Pancreas (tissue), 10 donors: ENCODE data around the gene TMIE. TPM values are rescaled to one million over a fixed set of nuclear protein-coding genes. Genes with fewer than 3 reads are reported as not detected.
"Not testable (repeated sequence)": the region's sequence is repeated elsewhere in the genome, so short reads cannot be mapped to it uniquely, and the experiment has no call there.

Source experiments
- ATAC-seq, 4 donors: fragments of 200-7000 bp; cut with Tn5 transposase; one replicate each; pipeline versions ENCODE4 v1.8.0 to v1.9.1; 2020; ENCODE audit warnings: mild to moderate bottlenecking in 4 of 4, moderate library complexity in 4 of 4
- DNase-seq, 6 donors: peaks; one replicate each; pipeline ENCODE4 v3.0.0-alpha.2; 2020
- FAIRE-seq: peaks from 2 replicates; lab custom pipeline; 2012; peaks lifted over from hg19 to GRCh38; lab: Jason Lieb, UNC
- H3K27ac ChIP-seq, 4 donors: fragments of 200-600 bp; sonication (generic); 1 replicate in 3 of 4; 2 replicates in 1 of 4; pipeline versions ENCODE4 v1.5.0 to v1.8.0; 2020
- H3K27me3 ChIP-seq, 4 donors: fragments of 200-600 bp; one replicate each; pipeline ENCODE4 v1.8.0; 2021
- H3K36me3 ChIP-seq, 3 donors: fragments of 200-600 bp; sonication (generic) in 1 of 3; one replicate each; pipeline versions ENCODE4 v1.5.0 to v1.8.0; 2020 to 2021
- H3K4me1 ChIP-seq, 3 donors: fragments of 200-600 bp; one replicate each; pipeline ENCODE4 v1.8.0; 2021
- H3K4me3 ChIP-seq, 4 donors: fragments of 200-600 bp; sonication (generic) in 2 of 4; one replicate each; pipeline versions ENCODE4 v1.5.0 to v1.8.0; 2020 to 2021
- H3K9me3 ChIP-seq, 4 donors: fragments of 200-600 bp; one replicate each; pipeline ENCODE4 v1.8.0; 2021
- WGBS, 2 donors: extraction: QIAGEN DNeasy Blood & Tissue Kit; methylation state at CpG; one replicate each; pipeline ENCODE4 v1.1.7; 2013; 5-methylcytosine and 5-hydroxymethylcytosine counted together
- intact Hi-C, 3 donors: fragments of 100-400 bp; cut with DNase I; formaldehyde crosslinking; loops; one replicate each; pipeline versions ENCODE4 v1.11.1 to v1.14.2; 2022
- polyA plus RNA-seq, 2 donors: library from polyadenylated mRNA; stranded (reverse); fragments of 200-250 nt; gene quantifications; one replicate each; pipeline ENCODE4 v1.2.3, GENCODE V29; 2013
- total RNA-seq, 6 donors: library from RNA; stranded (reverse); fragmentation: NEBNext Ultra II Directional in 4 of 6; extraction: Animal tissue kit (Norgen Biotek cat#: 25700) in 4 of 6; gene quantifications; one replicate each; pipeline versions ENCODE4 v1.2.1 to v1.2.4, GENCODE V29; 2021 to 2023
- TF ChIP-seq, protein P1 (sequence below), 4 donors: fragments of 200-600 bp; sonication (generic) in 3 of 4; IDR thresholded peaks; one replicate each; pipeline versions ENCODE4 v1.5.0 to v1.8.0; 2021; ENCODE audit warnings: antibody characterized with exemption in 4 of 4
- donor health status: healthy with polysubstance abuse.
- donor health status: DM: no; HTN: no; CAD: no; lungs with moderate emphysema.
- donor health status: DM: no; HTN: no; CAD: no.
- donor health status: control.
- donor health status: control.
- donor health status: Bipolar disorder and iron deficiency.
- donor health status: DM: yes; HTN: yes; CAD: no.
- donor health status: DM: no; HTN: no; CAD: no.
- donor health status: DM: no; HTN: no; CAD: no.
- donor health status: DM: yes; HTN: yes; CAD: no.

Gene TMIE
- total and polyA plus RNA-seq, 8 donors, result 0.08 to 0.52 (median 0.14) TPM; not detected in 1

DNA sequence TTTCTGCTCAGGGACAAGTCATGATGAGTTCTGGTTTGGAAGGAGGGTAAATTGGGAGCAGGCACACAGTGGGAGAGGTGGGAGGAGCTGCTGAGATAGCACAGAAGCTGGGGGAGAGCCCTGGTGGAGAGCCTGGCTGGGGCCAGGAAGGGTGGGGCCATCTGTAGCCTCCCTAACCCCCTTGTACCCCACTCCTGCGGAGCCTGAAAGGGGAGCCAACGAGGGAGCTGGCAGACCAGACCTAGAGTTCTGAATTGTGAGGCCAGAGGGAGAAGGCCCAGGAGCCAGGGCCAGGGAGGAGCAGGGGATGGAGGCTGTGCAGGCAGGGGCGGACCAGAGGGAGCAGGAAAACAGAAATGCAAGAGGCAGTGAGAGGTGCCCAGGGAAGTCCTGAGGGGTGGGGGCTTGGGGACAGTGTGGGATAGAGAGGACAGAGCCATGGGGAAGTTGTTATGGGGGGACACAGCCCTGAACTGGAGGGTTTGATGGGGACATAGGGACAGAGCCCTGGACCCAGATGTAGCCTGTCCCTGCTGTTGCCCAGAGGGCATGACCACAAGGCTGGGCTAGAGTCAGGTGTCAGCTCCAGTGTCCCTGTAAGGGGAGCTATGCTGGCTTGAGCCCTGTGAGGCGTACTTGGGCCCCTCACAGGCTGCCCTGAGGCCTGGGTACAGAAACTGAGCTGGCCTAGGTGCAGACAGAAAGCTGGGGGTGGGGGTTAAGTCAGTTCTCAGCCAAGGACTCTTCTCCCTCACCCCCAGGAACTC, 1.2 kb downstream of the TMIE start:
- DNase-seq, result no peak
- intact Hi-C loops, result loop anchor here in 2 of 3 donors (10.0 kb wide), 2 partner anchors 202 to 282 kb away; no protein-coding TSS in a partner anchor
- H3K4me3 ChIP-seq, result no peak overlapping the region
- H3K9me3 ChIP-seq, result no peaks in the 10 kb centered on the region
- H3K36me3 ChIP-seq, result no peaks in the 10 kb centered on the region
- WGBS, 2 donors, result 72 to 87% methylated on average over 4 of the region's 4 CpGs
- ATAC-seq, result no peak
- TF ChIP-seq, protein P1, sequence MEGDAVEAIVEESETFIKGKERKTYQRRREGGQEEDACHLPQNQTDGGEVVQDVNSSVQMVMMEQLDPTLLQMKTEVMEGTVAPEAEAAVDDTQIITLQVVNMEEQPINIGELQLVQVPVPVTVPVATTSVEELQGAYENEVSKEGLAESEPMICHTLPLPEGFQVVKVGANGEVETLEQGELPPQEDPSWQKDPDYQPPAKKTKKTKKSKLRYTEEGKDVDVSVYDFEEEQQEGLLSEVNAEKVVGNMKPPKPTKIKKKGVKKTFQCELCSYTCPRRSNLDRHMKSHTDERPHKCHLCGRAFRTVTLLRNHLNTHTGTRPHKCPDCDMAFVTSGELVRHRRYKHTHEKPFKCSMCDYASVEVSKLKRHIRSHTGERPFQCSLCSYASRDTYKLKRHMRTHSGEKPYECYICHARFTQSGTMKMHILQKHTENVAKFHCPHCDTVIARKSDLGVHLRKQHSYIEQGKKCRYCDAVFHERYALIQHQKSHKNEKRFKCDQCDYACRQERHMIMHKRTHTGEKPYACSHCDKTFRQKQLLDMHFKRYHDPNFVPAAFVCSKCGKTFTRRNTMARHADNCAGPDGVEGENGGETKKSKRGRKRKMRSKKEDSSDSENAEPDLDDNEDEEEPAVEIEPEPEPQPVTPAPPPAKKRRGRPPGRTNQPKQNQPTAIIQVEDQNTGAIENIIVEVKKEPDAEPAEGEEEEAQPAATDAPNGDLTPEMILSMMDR (IDR thresholded peaks at IDR 0.05), result no peak
- H3K27ac ChIP-seq, result no peak overlapping the region
- FAIRE-seq, result no peak
- H3K4me1 ChIP-seq, result peaks cover 0 to 8% (median 0%) of the 10 kb centered on the region in 3 donors
- no peaks in the 10 kb centered on the region for H3K27me3 ChIP-seq

DNA sequence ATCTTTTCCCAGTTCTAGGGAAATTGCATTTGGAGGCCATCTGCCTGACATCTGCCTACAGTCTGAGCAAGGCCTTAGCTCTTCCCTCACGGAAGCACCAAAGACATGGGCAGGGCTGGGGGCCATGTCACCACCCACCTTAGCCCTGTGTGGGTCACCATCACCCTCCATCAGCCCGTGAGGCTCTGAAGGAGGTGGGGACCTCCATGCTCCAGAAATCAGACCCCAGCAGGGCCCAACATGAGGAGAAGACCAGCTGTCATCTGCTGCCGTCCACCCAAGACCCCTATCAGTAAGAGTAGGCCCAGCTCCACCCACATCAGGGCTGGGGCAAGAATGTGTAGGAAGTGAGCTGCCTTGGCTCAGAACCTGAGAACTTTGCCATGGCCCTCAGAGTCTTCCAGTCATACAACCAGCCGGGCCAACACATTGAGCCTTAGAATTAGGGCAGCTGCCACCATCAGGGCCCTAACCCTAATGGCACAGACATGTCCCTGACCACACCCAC, 1.9 kb downstream of the TMIE start:
- H3K27ac ChIP-seq, result no peak overlapping the region
- 74 to 76% methylated on average over 4 of the region's 4 CpGs for WGBS, 2 donors
- ATAC-seq (no peak), FAIRE-seq (no peak), DNase-seq (no peak)
- H3K4me1 ChIP-seq, result peaks cover 0 to 8% (median 0%) of the 10 kb centered on the region in 3 donors
- H3K27me3 ChIP-seq, result no peaks in the 10 kb centered on the region
- no peaks in the 10 kb centered on the region for H3K9me3 ChIP-seq
- no peak overlapping the region for H3K4me3 ChIP-seq
- no peaks in the 10 kb centered on the region for H3K36me3 ChIP-seq
- TF ChIP-seq, protein P1 (IDR thresholded peaks at IDR 0.05), result no peak
- intact Hi-C loops, result loop anchor here in 2 of 3 donors (10.0 kb wide), 2 partner anchors 202 to 282 kb away; no protein-coding TSS in a partner anchor

DNA sequence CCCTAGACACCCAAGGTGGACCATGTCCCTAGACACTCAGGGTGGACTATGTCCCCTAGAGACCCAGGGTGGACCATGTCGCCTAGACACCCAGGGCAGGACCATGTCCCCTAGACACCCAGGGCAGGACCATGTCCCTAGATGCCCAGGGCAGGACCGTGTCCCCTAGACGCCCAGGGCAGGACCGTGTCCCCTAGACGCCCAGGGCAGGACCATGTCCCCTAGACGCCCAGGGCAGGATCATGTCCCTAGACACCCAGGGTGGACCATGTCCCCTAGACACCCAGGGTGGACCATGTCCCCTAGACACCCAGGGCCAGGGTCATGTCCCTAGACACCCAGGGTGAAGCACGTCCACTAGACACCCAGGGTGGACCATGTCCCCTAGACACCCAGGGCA, 3.2 kb downstream of the TMIE start:
- H3K36me3 ChIP-seq, ATAC-seq, H3K4me3 ChIP-seq, H3K27me3 ChIP-seq, FAIRE-seq, H3K27ac ChIP-seq, H3K9me3 ChIP-seq, H3K4me1 ChIP-seq: not testable (repeated sequence)
- intact Hi-C loops, result loop anchor here in 2 of 3 donors (10.0 kb wide), 2 partner anchors 200 to 280 kb away; no protein-coding TSS in a partner anchor
- DNase-seq, result peak in 1 of 6 donors; percentile 37
- WGBS, 2 donors, result 24 to 33% methylated on average over 7 of the region's 7 CpGs

DNA sequence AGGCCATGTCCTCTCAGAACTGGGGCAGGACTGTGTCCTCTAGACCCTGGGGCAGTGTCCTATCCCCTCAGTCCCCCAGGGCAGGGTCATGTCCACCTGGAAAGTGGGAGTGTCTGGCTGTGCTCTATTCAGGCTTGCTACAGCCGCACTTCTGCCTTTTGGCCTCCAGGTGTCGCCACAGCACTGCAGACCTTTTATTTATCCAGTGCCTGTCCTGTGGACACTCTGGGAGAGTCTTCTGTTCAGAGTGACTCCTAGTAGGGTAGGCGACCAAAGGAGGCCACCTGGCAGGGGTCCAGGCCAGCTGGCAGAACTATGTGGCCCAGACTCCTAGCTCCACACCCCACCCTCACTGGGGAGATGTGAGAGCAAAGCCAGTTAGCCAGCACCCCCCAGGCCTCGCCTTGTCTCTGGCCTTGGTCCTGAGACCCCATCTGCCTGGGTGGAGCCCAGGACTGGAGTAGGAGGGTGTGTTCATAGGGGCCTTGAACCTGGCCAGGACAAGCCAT, 3.9 kb downstream of the TMIE start:
- FAIRE-seq, result no peak
- no peak overlapping the region for H3K4me3 ChIP-seq
- DNase-seq, result peak; percentile 59 to 89 (median 80)
- H3K4me1 ChIP-seq, result peaks cover 0 to 6% (median 0%) of the 10 kb centered on the region in 3 donors
- H3K9me3 ChIP-seq, result no peaks in the 10 kb centered on the region
- intact Hi-C loops, result loop anchor here (5.0 to 10.0 kb wide), 3 partner anchors 192 to 280 kb away; no protein-coding TSS in a partner anchor
- H3K27ac ChIP-seq, result no peak overlapping the region
- no peaks in the 10 kb centered on the region for H3K36me3 ChIP-seq
- 21 to 24% methylated on average over 4 of the region's 4 CpGs for WGBS, 2 donors
- TF ChIP-seq, protein P1 (IDR thresholded peaks at IDR 0.05), result peak; percentile 92 to 97 (median 94)
- ATAC-seq, result peak; percentile 86 to 94 (median 88)
- H3K27me3 ChIP-seq, result no peaks in the 10 kb centered on the region

DNA sequence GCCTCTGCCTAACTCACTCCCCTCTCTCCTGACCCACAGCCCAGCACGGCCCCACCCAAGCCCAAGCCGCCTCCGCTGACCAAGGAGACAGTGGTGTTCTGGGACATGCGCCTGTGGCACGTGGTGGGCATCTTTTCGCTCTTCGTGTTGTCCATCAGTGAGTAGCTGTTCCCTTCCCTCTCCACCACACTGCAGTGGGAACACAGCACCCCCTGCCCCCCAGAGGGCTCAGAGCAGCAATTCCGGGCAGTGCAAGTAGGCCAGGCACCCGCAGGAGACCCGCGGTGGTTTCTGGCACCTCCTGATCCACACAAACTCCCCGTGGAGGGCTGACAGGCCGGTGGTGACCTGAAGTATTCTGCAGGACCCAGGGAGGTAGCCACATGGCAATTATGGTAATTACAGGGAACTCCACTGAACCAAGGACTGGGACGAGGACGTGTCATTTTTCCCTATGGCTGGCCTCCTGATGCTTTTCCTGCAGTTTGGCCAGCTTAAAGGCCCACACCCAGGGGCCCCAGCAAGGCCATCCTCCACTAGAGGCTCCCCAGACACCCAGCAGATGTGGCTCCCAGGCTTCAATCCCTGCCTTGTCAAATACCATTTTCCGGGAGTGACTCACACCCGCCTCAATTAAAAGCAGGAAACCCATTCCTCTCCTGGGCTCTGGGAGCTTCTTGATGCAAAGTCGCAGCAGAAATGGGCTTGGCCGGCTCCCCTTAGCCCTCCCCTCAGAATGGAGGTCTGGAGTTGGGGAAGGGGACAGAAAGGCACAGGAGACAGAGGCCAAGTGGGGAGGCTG, 4.8 kb downstream of the TMIE start:
- Histone ChIP-seq H3K27me3 (no peaks in the 10 kb centered on the region), H3K36me3 (no peaks in the 10 kb centered on the region), H3K4me1 (peaks cover 0 to 5% (median 0%) of the 10 kb centered on the region in 3 donors), H3K9me3 (no peaks in the 10 kb centered on the region), H3K27ac (no peak overlapping the region), H3K4me3 (no peak overlapping the region)
- no peak for FAIRE-seq
- ATAC-seq, result no peak
- DNase-seq, result peak in 3 of 6 donors; percentile 6 to 48 (median 13)
- TF ChIP-seq, protein P1 (IDR thresholded peaks at IDR 0.05), result no peak
- 68 to 76% methylated on average over 19 of the region's 19 CpGs for WGBS, 2 donors
- intact Hi-C loops, result loop anchor here (5.0 to 10.0 kb wide), 3 partner anchors 191 to 279 kb away; no protein-coding TSS in a partner anchor
